OCI-M1 (cell line): ENCODE data around the gene DMWD.

Source experiments
- DNase-seq: peaks from one replicate; lab custom pipeline; 2025; lab: John Stamatoyannopoulos, UW

The DMWD gene, protein sequence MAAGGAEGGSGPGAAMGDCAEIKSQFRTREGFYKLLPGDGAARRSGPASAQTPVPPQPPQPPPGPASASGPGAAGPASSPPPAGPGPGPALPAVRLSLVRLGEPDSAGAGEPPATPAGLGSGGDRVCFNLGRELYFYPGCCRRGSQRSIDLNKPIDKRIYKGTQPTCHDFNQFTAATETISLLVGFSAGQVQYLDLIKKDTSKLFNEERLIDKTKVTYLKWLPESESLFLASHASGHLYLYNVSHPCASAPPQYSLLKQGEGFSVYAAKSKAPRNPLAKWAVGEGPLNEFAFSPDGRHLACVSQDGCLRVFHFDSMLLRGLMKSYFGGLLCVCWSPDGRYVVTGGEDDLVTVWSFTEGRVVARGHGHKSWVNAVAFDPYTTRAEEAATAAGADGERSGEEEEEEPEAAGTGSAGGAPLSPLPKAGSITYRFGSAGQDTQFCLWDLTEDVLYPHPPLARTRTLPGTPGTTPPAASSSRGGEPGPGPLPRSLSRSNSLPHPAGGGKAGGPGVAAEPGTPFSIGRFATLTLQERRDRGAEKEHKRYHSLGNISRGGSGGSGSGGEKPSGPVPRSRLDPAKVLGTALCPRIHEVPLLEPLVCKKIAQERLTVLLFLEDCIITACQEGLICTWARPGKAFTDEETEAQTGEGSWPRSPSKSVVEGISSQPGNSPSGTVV

DNA sequence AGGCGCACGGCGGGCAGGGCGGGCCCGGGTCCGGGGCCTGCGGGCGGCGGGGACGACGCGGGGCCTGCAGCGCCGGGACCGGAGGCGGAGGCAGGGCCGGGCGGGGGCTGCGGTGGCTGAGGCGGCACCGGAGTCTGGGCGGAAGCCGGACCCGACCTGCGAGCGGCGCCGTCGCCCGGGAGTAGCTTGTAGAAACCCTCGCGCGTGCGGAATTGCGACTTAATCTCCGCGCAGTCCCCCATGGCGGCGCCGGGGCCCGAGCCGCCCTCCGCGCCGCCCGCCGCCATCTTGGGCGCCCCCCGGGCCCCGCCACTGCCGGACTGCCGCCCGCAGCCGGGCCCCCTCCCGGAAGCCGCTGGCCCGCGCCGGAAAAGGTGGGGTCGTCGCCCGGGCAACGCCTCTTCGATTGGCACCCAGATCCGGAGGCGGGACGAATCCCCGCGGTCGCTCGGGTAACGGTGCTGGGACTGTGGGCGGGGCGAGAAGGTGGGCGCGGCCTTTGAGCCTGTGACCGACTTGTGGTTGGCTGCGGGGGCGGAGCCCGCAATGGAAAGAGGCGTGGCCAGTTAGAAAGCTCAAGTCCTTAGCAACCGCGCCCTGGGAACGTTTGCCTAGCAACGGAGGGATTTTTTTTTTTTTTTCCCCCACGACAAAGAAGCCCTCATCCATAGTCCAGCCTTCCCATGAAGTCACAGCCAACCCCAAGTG, at the start of gene DMWD:
TSS of gene DMWD (minus strand) at position 376 of the 708 bp plus-strand sequence. CDS start at position 287, 89 bp downstream.
- peak; percentile 99 for DNase-seq

DNA sequence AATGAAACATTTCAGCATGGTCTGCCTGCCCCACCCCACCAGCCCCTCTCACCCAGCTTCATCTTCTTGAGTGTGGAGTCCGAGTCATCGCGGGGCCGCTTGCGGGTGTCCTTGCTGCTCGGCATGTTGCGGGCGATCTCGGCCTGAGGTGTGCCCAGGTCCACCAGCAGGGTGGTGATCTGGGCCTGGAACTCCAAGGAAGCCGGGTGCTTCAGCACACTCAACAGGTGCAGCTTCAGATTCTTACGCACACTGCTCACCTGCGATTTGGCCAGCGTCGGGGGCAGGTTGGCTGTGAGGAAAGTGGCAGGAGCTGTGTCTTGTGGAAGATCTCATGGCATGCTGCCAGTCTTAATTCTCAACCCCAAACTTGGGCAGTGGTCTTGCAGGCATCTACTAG, 49.6 kb upstream of the DMWD start:
- no peak for DNase-seq

DNA sequence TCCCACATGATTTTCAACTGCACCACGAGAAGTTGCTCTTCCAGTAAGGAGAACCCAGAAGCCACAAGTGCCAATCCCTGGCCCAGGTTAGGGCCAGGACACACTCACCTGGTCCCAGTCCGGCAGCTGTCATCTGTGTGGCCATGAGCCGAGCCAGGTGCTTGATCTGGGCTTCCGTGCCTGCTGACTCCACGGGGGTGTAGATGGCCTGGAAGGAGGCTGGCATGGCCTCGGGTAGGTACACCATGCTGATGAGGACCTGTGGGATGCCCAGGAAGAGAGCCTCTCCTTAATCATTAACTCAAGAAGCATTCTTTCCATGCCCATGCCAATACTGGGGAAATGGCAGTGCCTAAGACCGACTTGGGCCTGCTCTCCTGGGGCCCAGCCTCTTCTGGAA, 42.3 kb upstream of the DMWD start:
- DNase-seq, result no peak

DNA sequence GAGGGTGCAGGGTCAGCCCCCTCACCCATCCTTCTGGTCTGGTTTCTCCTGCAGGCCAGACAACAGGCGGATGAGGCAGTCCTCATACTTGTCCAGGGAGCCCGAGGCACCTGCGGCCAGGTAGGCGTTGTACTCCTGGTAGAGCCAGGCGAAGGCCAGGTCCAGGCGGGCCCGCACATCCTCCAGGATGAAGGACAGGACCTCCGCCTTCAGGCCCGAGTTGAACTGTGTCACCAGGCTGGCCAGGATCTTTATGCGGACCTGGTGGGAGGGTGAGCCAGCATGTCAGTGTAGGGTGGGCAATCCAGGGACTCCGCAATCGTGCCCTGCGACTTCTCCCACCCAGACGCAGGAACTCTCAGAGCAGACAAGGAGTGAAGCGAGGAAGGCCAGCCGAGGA, 36.3 kb upstream of the DMWD start:
- DNase-seq, result no peak

DNA sequence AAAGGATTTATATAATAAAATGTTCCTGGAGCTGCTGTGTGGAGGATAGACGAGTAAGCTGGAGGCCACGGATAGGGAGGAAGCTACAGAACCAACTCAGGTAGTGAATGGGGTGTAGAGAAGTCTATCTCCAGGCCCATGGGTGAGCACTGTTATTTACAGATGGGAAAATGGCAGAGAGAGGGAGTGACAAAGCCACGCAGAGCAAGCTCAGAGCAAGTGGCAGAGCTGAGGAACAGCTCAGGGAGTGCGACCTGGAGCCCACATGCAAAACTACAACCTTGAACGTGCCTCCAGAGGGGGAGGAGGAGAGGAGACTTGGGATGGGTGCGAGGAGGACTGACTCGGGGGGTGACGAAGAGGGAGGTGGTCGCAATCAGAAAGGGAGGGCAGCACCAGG, 35.9 kb upstream of the DMWD start:
- DNase-seq, result no peak

DNA sequence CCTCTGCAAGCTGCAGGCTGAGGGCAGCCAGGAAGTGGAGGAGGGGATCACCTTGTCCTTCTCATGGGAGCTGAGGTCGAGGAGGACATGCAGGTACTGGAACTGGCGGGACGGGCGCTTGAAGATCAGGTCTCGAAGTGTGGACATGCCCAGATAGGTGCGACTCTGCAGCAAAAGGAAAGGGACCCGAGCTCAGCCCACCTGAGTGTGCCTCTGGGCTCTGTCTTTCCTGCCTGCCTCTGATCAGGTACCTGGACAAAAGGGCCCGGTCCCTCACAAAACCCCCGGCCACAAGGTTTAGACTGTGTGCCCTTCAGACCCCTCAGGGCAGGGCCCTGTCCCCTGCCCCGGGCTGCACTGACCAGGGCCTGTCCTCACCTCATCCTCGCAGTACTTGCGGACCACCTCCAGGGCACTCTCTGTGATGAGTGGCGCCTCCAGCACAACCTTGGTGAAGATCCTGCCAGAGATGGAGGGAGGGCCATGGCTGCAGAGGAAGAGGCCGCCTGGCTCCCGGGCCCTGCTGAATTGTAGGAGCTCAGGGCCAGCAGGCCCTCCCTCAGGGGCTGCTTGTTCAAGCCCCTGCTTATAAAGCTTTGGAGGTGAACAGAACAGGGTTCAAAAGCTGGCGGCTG, 34.9 kb upstream of the DMWD start:
- DNase-seq, result no peak

DNA sequence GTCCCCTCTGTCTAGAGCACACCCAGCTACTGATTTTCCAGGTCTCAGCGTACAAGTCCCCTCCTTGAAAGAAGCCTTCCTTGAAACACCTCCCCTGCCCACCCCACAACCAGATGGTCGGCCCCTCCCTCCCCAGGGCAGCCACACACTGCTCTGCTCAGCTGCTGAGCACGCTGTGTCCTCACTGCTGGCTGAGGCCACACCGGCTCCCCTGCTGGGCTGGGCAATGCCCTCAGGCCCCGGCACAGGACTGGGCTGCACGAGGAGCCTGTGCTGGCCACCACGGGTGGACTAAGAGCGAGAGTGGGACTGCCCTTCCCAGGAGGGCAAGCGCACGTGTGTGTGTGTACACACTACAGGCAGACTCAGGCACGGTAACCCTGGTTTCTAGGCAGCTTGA, 34.3 kb upstream of the DMWD start:
- DNase-seq, result no peak

DNA sequence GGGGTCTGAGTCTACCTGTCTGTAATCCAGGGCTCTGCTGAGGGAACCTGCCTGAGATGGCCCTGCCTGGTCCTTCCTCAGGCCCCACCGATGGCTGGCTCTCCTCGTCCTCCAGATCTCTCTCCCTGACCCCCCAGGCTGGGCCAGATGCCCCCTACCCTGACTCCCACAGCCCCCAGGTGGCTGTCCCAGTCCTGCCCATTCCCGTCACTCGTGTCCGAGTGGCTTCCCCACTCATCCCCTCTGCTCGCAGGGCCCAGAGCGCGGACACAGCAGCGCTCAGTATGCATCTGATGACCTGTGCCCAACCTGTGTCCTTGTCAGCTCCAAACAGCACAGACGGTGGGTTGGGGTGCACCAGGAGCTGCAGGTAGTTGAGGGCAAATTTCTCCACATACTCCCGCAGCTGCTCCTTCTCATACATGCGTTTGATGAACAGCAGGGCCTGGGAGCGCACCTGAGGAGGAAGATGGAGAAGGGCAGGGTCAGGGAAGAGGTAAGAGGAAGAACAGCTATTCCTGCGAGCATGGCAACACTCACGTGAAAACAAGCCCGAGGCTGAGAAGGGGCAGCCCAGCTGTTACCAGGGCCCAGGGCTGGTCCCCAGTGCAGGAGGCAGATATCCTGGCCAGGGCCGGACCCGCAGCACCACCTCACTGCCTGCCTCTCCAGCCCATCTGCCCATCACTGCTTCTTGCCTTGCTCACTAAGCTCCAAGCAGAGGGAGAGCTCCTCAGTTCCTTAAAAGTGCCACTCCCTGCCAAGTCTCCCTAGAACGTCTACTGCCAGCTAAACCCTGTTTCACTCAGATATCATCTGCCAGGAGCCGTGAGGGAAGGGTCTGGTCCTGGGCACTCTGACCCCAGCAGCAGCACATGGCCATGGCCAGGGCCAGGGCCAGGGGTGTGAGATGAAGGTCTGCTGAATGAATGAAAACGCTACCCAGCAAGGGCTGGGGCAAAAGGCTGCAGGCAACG, 33.6 kb upstream of the DMWD start:
- no peak for DNase-seq

DNA sequence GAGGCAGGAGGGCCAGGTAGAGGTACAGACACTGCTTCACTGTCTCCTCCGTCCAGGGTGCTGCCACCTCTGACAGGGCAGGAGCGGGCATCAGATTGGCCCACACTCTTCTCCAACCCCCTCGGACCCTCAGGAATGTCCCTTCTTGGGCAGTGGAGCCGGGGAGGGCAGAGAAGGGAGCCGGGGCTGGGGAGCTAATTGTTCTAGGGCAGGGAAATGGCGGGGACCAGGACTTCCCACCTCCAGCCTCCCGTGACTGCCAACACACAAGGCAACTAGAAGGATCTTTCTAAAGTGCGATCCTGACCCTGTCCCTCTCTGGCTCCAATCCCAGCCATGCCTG, 32.6 kb upstream of the DMWD start:
- DNase-seq, result no peak

DNA sequence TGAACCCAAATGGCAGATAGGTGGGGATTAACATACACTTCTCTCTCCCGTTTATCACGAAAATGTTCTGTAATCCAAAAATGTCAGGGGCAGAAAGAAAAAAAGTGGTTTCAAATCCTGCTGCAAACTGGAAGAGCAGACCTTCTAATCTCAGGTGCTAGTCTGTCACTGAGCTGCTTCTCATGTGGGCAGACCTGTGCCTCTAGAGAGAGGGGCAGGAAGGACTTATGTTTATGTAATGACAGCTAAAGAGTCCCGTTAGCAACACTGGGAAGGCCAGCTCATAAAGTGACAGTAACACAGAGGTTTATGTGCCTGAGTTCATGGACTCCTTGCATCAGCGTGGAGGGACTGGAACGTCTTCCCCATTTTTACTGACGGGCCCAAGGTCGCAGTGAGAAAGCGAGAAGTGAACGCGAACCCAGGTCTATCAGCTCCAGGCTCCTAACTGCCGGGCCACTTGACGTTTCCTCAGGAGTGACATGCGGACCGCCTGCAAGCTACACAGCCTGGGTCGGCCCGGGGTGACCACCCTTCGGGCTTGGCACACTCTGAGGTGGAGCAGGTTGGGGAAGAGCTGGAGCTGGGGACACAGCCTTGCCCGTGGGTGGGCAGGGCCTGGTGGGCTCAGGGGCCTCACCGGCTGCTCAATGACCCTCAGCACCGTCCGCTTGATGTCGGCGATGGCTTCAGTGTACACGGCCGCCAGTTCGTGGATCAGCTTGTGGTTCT, 32.1 kb upstream of the DMWD start:
- no peak for DNase-seq

DNA sequence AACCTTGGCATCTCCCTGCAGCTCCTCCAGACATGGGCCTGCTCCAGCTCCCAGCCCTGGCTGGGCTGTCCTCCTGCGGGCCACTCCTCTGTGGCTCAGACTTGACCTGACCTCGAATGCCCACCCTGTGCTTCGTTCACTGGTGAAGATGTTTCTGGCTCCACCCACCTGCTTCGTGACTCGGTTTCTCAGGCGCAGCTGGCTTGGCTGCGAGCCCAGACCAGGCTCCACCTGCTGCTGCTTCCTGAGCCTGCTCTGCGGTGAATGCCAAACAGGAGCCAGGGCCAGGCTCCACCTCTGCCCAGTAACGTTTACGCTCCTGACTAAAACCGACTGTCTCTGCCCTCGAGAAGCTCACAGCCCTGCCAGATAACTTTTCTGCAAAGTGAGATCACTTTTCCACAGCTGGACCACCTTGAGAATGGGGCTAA, 31.4 kb upstream of the DMWD start:
- no peak for DNase-seq

DNA sequence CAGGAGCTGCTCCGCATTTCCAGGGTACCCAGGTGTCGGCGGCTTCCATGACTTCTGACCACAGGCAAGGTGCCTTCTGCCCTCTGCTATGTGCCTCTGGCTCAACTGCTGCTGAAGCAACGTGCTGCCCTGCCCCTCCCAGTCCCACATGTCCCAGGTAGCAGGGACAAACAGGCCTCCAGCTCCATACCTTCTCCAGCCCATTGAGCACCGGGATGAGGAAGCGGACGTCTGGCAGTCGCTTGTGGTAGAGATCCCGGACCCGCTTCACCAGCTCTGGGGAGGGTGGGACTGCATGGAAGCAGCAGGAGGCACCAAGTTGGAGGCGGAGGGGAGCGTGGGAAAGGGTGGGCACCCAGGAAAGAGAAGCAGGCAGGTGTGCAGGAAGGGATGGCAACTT, 30.5 kb upstream of the DMWD start:
- DNase-seq, result no peak

DNA sequence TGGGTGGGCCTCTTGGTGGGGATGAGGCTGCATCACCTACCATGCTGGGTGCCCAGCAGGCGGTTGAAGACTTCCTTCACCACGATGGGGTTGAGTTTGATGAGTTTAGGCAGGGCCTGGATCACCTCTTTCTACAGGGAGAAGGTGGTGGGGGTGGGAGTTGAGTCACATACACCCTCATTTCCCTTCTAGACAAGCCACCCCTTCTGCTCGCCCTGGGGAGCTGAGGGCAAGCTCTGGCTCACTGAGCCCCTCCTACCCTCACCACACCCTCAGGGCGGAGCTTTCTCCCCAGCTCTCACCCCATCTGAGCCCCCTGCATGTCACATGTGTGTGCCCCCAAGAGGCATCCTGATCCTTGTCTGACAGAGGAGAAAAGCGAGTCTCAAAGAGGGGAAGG, 30.1 kb upstream of the DMWD start:
- DNase-seq, result no peak

DNA sequence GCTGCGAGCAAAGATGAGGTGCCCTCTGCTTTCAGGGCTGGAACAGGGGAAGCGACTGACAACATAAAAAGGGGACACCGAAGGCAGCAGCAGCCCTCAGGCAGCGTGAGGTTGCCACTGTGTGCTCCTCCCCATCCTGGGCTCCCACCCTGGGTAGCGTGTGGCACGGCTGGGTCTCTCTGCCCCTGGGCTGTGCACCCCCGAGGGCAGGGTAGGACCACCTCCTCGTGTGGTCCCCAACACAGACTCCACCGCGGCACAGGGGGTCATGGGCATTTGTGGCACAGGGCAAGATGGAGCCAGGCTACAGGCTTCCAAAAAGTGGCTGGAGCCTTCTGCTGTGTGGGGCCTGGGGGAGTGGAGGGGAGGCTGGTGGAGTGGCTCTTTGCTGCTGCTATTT, 28.9 kb upstream of the DMWD start:
- no peak for DNase-seq

DNA sequence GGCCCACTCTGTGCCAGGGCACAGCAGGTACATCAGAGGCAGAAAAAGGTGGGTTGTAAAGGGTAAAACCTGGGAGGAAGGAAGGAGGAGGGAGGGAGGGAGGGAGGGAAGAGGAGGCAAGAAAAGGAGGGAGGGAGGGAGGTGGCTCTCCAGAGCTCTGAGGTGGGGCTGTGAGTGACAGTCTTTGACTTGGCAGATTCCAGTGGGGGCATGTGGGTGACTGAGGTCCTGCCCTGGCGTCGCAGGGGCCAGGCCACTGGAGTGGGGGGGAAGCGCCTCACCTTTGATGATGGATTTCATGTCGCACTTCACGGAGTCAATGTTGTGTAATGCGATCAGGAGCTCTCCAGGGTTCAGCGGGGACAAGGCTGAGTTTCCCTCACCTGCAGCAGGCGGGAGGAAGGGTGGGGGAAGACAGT, 28.5 kb upstream of the DMWD start:
- DNase-seq, result no peak

DNA sequence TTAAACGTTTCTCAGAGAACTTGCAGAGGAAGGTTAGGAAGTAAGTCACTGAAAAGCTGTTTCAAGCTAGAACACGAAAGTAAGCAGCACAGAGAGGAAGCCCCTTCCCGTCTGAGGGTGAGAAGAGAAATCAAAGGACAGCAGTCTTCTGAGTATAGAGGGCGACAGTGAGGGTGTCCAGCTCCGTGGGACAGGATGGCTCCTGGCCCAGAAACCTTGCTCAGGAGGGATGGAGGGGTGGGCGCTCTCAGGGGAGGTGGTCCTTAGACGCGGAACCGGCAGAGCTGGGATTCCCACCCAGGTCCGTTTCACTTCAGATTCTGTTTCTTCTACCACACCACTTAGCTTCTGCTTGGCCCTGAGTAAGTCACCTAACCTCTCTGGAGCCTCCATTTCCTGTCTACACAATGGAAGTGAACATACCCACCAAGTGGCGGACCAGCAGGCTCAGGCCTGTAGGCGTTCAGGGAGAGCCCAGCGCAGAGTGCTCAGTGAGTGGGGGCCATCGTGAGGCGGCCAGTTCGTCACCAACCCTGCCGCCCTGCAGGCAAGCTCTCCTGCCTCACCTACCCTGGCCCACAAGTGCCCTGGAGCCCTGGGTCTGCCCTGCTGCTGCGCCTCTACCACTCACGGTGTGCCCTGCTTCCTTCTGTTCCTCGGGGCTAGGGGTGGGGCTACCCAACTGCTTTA, 27.9 kb upstream of the DMWD start:
- no peak for DNase-seq

DNA sequence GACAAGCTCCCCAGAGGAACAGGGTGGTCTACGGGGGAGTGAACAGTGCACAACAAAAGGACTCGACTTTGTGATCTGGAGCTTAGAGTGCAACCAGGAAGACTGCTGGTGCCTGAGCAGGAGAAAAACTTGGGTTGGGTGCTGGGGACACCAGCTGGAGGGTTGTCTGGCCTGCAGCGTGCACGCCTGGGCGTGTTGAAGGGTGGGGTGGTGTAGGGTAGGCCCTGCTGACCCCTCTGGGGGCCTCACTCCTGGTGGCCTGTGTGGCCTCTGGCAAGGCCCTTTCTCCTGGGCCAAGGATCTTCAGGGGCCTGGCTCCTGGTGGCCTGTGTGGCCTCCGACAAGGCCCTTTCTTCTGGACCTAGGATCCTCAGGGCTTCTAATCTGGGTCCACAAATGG, 27.1 kb upstream of the DMWD start:
- no peak for DNase-seq

DNA sequence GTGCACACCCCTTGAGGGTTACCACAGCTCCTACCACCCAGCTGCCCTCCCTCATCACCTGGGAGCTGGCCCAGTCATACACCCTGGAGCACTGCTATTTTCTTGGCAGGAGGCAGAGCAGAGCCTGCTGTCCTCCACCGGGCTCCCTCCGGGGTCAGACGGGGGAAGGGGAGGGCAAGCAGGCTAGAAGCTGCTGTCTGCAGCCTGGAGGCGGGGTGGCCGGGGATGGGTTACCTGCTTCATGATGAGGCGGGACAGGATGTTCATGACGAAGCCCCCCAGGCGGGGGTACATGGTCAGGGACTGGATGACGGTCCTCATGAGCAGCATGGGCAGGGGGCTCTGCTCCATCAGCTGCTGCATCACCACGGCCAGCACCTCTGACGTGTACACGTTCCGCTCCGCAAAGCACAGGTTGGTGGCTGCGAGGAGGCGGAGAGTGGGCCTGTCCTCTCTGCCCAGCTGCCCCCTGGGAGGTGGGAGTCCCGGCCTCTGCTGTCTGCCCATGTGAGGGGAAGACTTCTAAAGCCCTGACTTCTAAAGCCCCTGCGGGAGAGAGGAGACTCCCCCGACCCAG, 25.2 kb upstream of the DMWD start:
- DNase-seq, result no peak

DNA sequence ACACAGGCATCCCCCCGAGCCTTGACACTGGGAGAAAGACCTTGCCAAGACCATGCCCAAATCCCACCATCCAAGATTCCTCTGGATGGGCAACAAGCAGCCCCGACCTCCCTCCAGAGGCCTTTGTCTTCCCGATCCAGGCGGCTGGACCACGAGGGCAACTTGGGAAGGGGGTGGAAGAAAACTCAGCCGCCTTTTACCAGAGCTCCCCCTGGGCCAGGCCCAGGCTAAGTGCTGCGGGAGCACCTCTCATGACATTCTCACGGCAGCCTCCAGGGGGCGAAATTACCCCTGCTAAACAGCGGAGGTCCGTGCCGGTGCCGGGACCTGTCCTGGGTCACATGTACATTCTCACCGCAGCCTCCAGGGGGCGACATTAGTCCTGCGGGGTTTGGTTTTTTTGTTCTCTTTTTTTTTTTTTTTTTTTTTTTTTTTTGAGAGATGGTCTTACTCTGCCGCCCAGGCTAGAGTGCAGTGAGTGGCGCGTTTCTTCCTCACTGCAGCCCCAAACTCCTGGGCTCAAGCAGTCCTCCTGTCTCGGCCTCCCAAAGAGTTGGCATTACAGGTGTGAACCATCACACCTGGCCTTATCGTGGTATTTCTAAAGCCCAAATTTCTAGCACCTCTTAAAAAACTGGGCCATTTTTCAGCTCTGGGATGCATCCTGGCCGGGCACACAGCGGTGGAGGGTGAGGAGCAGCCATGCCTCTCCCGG, 24.5 kb upstream of the DMWD start:
- DNase-seq, result peak; percentile 98
